HG03060 (cell line): Measurements from ENCODE around the gene C2.
"Not testable (repeated sequence)": the region's sequence is repeated elsewhere in the genome, so short reads cannot be mapped to it uniquely, and the experiment has no call there.

Experiments used
- ATAC-seq: cut with Tn5 transposase; IDR thresholded peaks from one replicate; pipeline ENCODE4 v1.9.1; 2021; ENCODE audit warnings: low read depth, moderate number of reproducible peaks; ENCODE audit not compliant: unreplicated experiment

The C2 gene

GRCh38 chr6:31898383-31899011 lies 29.0 kb upstream of the C2 start:
- no peak for ATAC-seq

- no peak for ATAC-seq
Measured at GRCh38 chr6:31899215-31899614, 28.3 kb upstream of the C2 start.

DNA sequence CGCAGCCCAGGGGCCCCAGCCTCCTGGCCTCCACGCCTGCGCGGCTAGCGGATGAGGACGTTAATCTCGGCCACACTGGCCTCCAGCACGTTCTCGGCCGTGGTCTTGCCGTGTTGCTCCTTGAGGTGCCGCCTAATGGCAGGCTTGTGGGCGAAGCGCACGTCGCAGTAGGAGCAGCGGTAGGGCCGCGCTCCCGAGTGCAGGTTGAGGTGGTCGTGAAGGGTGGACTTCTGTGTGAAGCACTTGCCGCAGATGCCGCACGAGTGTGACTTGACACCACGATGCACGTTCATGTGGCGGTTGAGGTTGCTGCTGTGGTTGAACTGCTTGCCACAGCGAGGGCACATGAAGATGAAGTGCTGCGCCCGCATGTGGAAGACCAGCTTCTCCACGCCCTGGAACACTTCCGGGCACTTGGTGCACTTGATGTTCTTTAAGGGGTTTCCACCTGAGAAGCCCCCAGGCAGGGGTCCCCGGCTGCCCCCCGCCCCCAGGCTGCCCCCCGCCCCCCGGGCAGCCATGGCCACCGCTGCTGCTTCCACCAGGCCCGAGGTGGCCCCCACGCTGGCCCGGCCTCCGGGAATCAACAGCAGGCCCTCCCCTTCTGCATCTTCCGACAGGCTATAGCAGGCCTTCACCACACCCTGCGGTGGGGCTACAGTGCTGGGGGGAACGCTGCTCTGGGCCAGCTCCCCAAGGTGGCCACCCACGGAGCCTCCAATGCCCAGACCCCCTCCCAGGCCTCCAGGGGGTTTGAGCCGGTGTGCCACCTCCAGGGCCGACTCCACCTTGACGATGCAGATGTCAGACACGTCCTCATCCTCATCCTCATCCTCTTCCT lies 27.4 kb upstream of the C2 start:
- no peak for ATAC-seq

GRCh38 chr6:31900917-31901414 lies 26.6 kb upstream of the C2 start:
- no peak for ATAC-seq

DNA sequence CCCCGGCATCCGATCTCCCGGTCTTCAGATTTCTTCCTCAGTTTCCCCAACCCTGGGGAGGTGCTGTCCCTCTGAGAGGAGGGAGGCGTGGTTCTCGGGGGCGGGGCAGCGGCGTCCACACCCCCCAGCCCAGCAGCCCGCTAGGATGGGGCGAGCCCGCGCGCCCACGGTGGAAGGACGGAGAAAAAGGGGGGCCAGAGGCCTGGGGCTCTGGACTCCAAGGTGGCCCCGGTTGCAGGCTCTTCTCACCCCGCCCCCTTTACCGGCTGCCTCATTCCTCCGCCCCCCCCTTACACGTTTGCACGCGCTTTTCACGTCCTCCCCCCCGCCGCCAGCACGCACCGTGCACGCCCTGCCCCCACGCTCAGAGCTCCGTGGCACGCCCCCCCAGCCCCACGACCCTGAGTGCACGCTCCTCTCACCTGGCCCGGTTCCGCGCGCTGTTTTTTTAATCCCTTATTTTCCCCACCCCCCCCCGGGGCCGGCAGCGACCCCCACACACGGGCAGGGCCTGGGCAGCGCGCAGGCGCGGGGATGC lies 26.0 kb upstream of the C2 start:
- ATAC-seq = no peak

DNA sequence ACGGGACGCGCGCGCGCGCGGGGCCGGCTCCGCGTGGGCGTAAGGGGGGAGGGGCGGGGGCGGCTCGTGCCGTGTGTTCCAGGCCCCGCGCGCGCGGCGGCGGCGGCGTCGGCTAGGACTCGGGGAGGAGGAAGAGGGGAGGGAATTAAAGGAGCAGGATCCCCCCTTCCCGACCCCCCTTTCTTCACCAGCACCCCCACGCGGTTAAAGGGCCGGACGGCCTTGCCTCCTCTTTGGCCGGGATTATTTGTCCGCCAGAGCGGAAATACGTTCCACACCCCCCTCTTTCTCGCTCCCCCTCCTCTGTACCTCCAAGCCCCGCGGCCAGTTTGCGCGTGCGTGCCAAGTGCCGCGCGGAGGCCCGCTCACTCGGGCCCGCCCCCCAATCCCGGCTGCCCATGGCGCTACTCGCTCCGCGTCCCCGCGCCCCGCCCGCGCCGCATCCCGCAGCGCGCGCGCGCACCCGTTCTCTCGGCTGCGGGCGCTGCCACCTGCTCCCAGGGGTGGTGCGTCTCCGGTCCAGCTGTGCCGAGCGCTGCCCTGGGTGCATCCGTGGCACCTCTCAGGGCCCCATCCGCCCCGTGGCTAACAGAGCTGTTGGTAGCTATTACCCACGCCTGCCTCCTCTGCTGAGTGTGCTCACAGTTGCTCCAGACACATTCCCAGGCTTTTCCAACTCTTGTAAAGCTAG lies 25.4 kb upstream of the C2 start, which contains the start of gene ZBTB12:
TSS of gene ZBTB12 (minus strand) at position 134 of the 691 bp plus-strand sequence. CDS start 781 bp downstream, outside the sequence.
- ATAC-seq = no peak

- ATAC-seq = no peak
Measured at GRCh38 chr6:31903957-31904356, 23.6 kb upstream of the C2 start.

- ATAC-seq = no peak
Measured at GRCh38 chr6:31905041-31905440, 22.5 kb upstream of the C2 start.

- no peak for ATAC-seq
Measured at GRCh38 chr6:31906122-31906521, 21.4 kb upstream of the C2 start.

DNA sequence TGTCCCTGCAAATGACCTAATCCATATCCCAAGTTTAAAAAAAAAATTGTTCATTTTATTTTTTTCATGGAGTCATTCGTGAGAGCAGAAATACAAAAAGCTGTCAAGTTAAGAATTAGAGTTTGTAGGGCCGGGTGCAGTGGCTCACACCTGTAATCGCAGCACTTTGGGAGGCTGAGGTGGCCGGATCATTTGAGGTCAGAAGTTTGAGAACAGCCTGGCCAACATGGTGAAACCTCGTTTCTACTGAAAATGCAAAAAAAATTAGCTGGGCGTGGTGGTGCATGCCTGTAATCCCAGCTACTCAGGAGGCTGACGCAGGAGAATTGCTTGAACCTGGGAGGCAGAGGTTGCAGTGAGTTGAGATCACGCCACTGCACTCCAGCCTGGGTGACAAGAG lies 20.8 kb upstream of the C2 start:
- ATAC-seq = not testable (repeated sequence)

DNA sequence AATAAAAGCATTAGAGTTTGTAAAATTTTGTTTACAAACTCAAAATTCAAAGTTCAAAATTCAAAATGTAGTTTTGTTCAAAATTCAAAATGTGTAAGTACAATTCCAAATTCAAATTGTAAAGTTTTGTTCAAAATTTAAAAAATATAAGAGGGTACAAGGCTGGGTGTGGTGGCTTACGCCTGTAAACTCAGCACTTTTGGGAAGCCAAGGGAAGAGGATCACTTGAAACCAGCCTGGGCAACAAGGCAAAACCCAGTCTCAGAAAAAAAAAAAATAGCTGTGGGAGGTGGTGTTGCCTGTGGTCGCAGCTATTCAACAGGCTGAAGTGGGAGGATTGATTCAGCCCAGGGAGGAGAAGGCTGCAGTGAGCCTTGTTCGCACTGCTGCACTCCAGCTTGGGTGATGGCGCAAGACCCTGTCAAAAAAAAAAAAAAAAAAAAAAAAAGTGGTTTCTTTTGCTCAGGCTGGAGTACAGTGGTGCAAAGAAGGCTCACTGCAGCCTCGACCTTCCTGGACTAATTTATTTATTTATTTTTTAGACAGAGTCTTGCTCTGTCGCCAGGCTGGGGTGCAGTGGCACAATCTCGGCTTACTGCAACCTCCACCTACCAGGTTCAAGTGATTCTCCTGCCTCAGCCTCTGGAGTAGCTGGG lies 20.2 kb upstream of the C2 start:
- ATAC-seq = no peak

- ATAC-seq = not testable (repeated sequence)
Measured at GRCh38 chr6:31908255-31908654, 19.3 kb upstream of the C2 start.

DNA sequence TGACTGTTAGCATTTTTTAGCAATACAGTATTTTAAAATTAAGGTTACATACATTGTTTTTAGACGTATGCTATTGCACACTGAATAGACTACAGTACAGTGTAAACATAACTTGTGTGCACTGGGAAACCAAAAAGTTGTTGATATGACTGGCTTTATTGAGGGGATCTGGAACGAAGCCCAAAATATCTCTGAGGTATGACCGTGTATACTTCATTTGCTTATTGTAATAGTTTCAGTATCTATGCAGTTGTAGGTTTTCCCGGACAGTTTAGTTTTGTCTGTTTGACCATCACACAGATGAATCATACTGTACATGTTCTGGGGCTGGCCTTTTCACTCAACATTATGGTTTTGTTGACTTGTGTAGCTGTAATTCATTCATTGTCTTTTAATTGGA lies 18.7 kb upstream of the C2 start:
- peak; percentile 61 for ATAC-seq

DNA sequence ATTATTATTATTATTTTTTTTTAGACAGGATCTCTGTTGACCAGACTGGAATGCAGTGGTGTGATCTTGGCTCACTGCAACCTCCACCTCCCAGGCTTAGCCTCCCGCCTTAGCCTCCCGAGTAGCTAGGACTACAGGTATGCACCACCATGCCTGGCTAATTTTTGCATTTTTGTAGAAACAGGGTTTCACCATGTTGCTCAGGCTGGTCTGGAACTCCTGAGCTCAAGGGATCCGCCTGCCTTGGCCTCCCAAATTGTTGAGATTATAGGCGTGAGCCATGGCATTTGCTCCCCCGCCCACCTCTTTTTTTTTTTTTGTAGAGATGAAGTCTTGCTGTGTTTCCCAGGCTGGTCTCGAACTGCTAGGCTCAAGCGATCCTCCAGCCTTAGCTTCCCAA lies 18.2 kb upstream of the C2 start:
- ATAC-seq = not testable (repeated sequence)

- ATAC-seq = no peak
Measured at GRCh38 chr6:31911826-31912585, 15.5 kb upstream of the C2 start.

GRCh38 chr6:31915351-31915750 lies 12.2 kb upstream of the C2 start:
- no peak for ATAC-seq

GRCh38 chr6:31915756-31916155 lies 11.8 kb upstream of the C2 start:
- no peak for ATAC-seq

GRCh38 chr6:31918069-31918720 lies 9.3 kb upstream of the C2 start:
- ATAC-seq = no peak

- ATAC-seq = no peak
Measured at GRCh38 chr6:31919624-31920303, 7.8 kb upstream of the C2 start.
